Amniotic epithelial cell (primary cell): ENCODE results near the gene CCDC167.

Experiments used
- DNase-seq: peaks from one replicate; pipeline ENCODE4 v3.0.0-alpha.2; 2010; ENCODE audit warnings: low read depth

CCDC167 gene

GRCh38 chr6:37488476-37488875, 11.2 kb downstream of the CCDC167 start:
- DNase-seq: no peak

GRCh38 chr6:37487591-37488380, 11.9 kb downstream of the CCDC167 start:
- DNase-seq: no peak

GRCh38 chr6:37486121-37486839, 13.4 kb downstream of the CCDC167 start:
- no peak for DNase-seq

GRCh38 chr6:37485291-37485702, 14.4 kb downstream of the CCDC167 start:
- no peak for DNase-seq

- DNase-seq: no peak
These were observed 14.9 kb downstream of the CCDC167 start for GRCh38 chr6:37484786-37485170.

GRCh38 chr6:37483917-37484785, 15.5 kb downstream of the CCDC167 start:
- peak; percentile 11 for DNase-seq

- no peak for DNase-seq
These were observed 16.3 kb downstream of the CCDC167 start for GRCh38 chr6:37483252-37483901.

- DNase-seq: no peak
These were observed 17.0 kb downstream of the CCDC167 start for GRCh38 chr6:37482606-37483251.

- DNase-seq: no peak
These were observed 17.7 kb downstream of the CCDC167 start for GRCh38 chr6:37481711-37482605.

GRCh38 chr6:37480951-37481534, 18.6 kb downstream of the CCDC167 start:
- DNase-seq: no peak

GRCh38 chr6:37480118-37480736, 19.5 kb downstream of the CCDC167 start:
- DNase-seq: no peak

GRCh38 chr6:37479266-37479854, 20.3 kb downstream of the CCDC167 start:
- DNase-seq: no peak

GRCh38 chr6:37478827-37479226, 20.9 kb downstream of the CCDC167 start:
- DNase-seq: no peak

- no peak for DNase-seq
These were observed 21.8 kb downstream of the CCDC167 start for GRCh38 chr6:37477656-37478435.

GRCh38 chr6:37477191-37477590, 22.5 kb downstream of the CCDC167 start:
- no peak for DNase-seq

GRCh38 chr6:37474316-37474715, 25.4 kb downstream of the CCDC167 start:
- no peak for DNase-seq

- DNase-seq: peak; percentile 52
These were observed 26.2 kb downstream of the CCDC167 start for GRCh38 chr6:37473364-37474095.

- no peak for DNase-seq
These were observed 32.0 kb downstream of the CCDC167 start for GRCh38 chr6:37467718-37468117.
